ENCODE measurements around the gene NCOR2.

The NCOR2 gene

GRCh38 chr12:124545508-124546418, 21.6 kb downstream of the NCOR2 start:
- H3K27ac ChIP-seq = no peak overlapping the region
- DNase-seq (ENCODE audit: low read depth, low spot score) = no peak

DNA sequence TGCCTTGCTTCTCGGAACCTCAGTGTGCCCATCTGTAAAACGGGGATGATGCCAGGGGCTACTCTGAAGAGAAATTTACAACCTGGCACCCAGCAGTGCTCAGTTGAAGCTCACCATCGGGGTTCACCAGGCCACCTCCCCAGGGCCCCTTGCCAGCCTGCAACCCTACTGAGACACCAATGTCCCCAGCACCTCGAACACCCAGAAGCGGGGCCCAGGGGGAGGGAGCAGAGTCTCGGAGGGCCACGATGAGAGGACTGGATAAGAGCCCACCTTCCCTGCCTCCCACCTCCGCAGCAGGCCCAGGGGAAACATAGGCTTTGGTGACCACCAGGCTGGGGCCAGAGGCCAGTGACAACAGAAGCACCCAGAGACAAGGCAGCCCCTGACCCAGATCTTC, 22.4 kb downstream of the NCOR2 start:
- H3K27ac ChIP-seq = no peak overlapping the region
- DNase-seq (ENCODE audit: low read depth, low spot score) = no peak

DNA sequence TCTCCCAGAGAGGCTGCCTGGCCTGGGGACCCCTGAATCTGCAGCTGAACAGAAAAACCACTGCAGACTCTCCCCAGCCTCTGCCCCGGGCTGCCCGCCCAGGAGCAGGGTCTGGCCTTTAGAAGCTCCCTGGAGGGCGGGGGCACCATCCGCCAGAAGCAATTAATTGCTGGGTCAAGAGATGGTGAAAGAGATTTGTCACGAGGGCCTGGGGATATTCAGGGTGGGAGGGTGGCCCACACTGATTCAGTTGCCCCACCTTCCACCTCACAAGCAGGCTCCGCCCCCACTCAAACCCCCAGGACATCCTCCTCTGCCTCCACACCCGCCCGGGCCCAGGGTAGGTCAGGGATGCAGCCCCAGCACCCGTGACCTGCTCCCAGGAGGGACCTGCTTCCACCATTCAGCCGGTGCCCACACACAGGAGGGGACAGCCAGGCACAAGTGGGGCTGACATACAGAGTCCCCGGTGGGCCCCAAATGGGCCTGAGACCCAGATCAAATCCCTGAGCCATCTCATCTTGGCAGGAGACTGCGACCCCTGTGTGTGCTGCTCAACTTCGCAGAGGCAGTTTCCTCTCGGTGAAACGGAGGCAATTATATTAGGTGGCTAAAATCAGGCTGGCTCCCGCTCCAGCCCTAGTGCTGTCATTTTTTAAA, 23.0 kb downstream of the NCOR2 start:
- no peak overlapping the region for H3K27ac ChIP-seq
- no peak for DNase-seq (ENCODE audit: low read depth, low spot score)

GRCh38 chr12:124543590-124544310, 23.7 kb downstream of the NCOR2 start:
- no peak overlapping the region for H3K27ac ChIP-seq
- no peak for DNase-seq (ENCODE audit: low read depth, low spot score)

- H3K27ac ChIP-seq = no peak overlapping the region
- no peak for DNase-seq (ENCODE audit: low read depth, low spot score)
Measured at GRCh38 chr12:124543052-124543589, 24.3 kb downstream of the NCOR2 start.

DNA sequence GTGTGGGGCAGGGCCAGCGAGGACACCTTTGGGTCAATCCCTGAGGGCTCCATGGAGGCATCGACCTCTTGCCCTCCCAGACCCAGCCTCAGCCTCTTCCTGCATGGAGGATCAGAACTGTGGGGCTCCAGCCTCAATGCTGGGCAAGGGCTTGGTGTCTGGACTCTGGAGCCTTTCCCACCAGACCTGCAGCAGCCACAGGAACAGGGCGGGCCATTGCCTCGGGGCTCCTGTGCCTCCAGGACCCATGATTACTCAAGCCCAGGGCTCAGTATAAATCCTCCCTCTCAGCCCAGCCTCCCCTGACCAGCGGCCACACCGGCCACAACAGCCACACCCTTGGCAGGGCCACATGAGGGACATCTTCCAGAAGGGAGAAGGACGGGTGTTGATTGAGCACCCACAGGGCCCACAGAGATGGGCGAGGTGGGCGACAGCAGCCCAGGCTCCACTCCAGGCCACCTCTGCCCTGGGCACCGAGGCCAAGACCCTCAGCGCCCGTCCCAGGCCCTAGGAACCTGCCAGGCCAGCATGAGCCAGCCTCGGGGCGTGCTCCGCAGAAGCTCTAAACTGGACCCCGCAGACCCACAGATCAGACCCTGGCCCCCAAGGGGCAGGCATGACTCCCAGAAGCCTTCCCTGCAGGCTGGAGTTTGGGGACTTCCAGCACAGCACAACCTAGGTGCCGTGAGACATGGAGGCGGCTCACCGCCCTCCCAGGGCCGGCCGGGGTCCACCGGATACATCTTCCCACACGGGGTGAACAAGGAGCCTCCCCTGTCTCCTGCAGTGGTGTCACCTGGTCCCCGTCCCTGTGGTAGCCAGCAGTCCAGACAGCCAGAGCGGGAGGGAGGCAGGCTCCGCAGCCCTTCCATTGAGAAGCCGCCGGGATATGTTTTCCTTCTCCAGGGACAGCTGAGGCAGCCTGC, 25.1 kb downstream of the NCOR2 start:
- no peak for DNase-seq (ENCODE audit: low read depth, low spot score)
- H3K27ac ChIP-seq = no peak overlapping the region

DNA sequence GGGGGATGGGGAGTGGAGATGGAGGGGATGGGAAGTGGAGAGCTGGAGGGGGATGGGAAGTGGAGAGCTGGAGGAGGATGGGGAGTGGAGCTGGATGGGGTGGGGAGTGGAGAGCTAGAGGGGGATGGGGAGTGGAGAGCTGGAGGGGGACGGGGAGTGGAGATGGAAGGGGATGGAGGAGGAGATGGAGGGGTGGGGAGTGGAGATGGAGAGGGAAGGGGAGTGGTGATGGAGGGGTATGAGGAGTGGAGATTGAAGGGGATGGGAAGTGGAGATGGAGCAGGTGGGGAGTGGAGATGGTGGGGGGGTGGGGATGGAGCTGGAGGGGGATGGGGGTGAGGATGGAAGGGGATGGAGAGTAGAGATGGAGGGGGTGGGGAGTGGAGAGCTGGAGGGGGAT, 26.1 kb downstream of the NCOR2 start:
- no peak for DNase-seq (ENCODE audit: low read depth, low spot score)
- H3K27ac ChIP-seq = no peak overlapping the region

DNA sequence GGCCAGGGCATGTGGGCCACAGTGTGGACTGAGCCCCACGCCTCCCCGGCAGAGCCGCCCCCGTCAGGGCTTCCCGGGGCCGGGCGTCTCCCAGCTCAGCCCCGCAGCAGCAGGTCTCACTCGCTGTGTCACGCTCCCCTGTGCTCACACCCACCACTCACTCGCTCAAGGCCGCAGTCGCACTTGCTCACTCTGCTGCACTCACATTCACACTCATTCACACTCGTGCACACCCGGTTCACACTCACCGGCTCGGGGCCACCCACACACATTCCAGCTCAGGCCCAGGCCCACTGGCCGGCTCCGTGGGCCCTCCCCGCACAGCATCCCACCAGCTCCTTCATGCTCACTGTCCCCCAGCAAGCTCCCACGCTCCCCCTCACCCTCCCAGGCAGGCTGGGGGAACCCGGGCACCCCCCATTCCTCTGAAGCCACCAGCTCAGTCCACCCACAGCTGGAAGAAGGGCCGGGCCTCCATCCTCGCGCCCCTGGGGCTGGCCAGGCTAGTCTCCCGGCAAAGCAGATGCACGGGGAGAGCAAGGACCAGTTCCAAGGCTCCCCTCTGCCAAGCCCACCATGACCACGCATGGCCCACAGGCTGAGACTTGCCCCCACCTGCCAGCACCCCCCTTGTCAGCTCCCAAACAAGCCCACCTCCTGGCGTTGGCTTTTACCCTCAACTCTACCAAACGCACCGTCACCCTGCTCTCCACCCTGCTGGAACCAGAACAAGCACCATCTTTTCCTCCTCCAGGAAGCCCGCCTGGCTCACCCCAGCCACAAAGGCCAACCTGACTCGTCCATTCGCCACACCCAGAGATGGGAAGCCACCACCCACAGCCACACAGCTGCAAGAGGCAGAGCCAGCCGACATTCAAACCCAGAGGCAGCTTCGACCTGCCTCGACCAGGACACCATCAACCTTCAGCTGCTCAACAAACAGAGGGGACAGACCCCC, 28.0 kb downstream of the NCOR2 start:
- H3K27ac ChIP-seq = no peak overlapping the region
- DNase-seq (ENCODE audit: low read depth, low spot score) = no peak

DNA sequence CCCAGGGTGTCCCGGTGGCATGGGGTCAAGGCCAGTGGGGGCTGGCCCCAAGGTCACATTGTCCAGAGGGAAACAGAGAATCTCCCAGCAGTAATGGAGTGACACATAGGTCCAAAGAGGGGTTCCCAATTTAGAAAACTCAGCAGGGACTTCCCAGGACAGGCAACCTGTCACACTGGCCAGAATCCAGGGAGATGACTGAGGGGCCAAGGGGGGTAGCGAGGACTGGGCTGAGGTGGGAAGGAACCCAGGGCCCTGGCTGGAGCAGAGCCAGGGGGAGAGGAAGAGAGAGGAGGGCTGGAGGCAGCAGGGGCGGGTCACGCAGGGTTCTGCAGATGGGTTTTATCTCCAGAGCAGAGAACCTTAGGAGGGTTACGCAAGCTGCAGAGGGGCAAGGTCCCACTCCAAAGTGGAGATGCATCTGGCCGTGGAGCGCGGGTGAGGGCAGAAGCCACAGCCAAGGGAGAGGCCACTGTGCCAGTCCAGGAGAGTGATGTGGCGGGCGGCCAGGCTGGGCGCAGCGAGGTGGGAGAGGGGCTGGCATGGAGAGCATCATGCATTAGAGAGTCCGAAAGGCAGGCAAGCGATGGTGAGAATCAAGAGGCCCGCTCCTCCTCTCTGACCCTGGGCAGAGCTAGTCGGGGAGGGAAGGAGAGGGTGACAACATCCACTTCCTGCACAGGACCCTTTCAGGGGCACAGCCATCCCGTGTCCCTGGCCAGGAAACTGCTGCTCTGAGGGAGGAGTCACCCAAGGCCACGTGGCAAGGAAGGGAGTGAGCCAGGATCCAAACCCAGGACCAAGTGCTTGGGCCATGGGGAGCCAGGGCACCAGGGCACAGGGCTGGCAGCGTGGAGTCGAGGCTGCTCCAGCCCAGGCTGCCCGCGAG, 29.0 kb downstream of the NCOR2 start:
- no peak for DNase-seq (ENCODE audit: low read depth, low spot score)
- H3K27ac ChIP-seq = no peak overlapping the region

DNA sequence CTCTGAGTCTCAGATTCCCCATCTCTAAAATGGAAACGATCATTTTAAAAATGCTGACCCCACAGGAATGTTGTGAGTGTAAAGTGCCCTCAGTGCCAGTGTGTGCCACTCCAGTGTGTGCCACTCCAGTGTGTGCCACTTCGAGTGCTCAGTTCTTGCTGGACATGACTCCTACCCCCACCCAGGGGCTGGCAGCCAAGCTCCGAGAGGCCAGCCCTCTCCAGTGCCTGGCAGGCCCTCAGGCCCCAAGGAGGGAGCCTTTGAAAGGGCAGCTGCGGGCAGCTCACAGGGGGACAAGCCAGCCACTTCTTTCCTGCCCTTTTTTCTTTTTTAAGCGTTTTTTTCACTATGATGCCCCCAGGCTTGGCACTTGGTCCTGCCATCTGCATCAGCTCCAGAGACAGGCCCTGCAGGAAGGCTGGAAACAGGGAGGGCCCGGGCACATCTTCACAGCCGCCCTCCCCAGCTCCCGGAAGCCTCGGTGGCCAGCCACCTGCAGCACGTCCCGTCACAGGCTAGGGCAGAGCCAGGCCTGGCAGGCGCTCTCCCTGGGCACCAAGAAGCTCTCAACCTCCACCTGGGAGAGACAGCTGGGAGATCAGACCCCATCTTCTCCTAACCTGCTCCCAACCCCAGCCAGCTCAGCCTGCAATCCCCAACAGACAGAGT, 29.8 kb downstream of the NCOR2 start:
- DNase-seq (ENCODE audit: low read depth, low spot score) = no peak
- no peak overlapping the region for H3K27ac ChIP-seq

- no peak overlapping the region for H3K27ac ChIP-seq
- DNase-seq (ENCODE audit: low read depth, low spot score) = no peak
Measured at GRCh38 chr12:124536641-124537040, 30.8 kb downstream of the NCOR2 start.

DNA sequence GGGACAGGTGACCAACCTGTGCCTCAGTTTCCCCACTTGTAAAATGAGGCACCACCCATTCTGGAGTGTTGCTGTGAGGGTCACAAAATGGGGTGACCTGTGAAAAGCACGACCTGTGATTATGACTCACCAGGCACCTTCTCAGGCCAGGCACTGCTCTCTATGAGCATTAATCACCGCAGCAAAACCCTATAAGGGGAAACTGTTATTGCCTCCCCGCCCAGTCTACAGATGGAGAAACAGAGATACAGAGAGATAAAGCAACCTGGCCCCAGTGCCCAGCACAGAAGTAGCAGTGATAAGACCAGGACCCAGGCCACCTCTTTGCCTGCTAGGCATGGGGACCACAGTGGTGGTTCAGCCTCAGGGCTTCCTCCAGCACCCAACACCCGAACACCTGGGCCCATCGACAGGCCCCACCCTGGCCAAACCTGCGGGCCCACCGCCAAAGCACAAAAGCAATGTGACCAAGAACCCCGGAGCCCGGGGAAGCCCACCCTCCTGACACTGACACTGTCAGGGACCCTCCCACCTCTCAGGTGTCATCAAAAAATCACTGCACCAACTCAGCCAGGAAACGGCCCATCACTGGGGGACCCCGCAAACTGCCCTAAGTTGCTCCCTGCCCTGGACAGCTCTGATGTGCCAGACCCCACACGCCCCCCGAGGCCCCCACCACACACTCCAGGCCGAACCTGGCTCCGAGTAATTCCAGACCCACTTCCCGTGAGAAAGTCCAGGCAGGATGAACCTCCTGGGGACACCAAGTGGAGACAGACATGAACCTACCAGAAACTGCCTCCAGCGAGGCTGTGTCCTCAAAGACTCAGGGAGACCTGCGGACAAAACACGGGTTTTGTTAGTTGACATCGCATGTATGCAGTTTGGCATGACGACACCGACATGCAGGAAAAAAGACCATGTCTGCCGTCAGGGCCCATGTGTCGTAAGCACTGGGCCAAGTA, 32.4 kb downstream of the NCOR2 start:
- no peak for DNase-seq (ENCODE audit: low read depth, low spot score)

DNA sequence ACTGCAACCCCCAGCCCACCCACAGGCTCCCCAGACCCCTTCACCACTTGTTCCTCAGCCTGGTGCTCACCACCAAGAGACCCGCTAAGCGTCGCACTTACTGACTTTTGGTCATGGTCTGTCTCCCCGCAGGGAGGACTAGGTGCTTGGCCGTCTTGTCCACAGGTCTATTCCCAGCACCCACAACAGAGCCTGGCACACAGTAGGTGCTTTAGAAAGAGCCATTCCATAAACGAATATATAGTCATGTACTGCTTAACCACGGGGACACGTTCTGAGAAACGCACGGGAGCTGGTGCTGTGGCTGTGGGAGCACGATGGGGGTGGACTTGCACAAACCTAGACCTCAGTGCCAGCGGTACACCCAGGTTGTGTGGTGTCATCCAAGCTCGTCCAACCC, 34.0 kb downstream of the NCOR2 start:
- H3K27ac ChIP-seq = no peak overlapping the region
- DNase-seq (ENCODE audit: low read depth, low spot score) = no peak

More for the DNA sequence above, 32.4 kb downstream of the NCOR2 start:
- H3K27ac ChIP-seq = no peak overlapping the region

DNA sequence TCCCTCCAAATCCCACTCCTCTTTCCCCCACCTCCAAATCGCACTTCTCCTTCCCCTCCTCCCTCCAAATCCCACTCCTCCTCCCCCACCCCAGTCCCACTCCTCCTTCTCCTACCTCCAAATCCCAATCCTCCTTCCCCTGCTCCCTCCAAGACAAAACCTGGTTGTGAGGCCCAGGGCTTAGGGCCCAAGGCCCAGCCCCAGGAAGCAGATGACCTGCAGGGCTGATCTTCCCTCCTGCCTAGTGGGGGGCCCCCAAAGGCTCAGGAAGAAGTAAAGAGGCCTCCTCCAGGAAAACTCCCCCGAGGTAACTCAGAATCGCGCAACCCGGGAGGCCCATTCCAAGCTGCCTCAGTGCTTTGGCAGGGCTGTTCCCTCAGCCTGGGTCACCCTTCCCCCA, 34.4 kb downstream of the NCOR2 start:
- H3K27ac ChIP-seq = no peak overlapping the region
- no peak for DNase-seq (ENCODE audit: low read depth, low spot score)

GRCh38 chr12:124532331-124532750, 35.1 kb downstream of the NCOR2 start:
- H3K27ac ChIP-seq = no peak overlapping the region
- no peak for DNase-seq (ENCODE audit: low read depth, low spot score)

DNA sequence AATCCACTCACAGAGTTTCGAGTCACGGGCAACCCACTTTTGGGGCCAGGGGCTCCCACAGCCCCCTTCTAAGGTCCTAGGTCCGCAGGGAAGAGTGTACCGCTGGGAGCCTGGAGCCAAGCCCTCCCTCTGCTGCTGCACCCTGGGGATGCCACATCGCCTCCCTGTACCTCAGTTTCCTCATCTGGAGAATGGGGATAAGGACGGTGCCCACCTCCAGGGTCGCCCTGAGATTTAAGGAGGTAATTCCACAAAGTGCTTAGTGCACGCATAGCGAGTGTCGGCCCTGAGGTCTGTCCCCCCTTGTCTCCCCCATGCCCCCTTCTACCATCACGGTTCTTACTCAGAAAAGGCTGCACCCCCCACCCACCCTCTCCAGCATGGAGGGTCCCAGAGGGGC, 35.5 kb downstream of the NCOR2 start:
- H3K27ac ChIP-seq = no peak overlapping the region

More for the DNA sequence above, 35.5 kb downstream of the NCOR2 start:
- no peak for DNase-seq (ENCODE audit: low read depth, low spot score)
